Esophagus muscularis mucosa (tissue), 4 donors: ENCODE data around the gene ELP1.

ENCODE experiments used
- EP300 ChIP-seq: sonication (generic); formaldehyde crosslinking; IDR thresholded peaks from one replicate; pipeline ENCODE4 v1.6.1; 2017; ENCODE audit warnings: antibody characterized with exemption
- POLR2AphosphoS5 ChIP-seq, 2 donors: sonication (generic); formaldehyde crosslinking; IDR thresholded peaks; one replicate each; pipeline ENCODE4 v1.6.1; 2017; ENCODE audit warnings: antibody characterized with exemption in 2 of 2
- TF ChIP-seq, protein P1 (sequence below), 3 experiments: fragments of 200-600 bp in 2 of 3; fragments of 450-650 bp in 1 of 3; sonication (generic) in 2 of 3; IDR thresholded peaks; one replicate each; pipeline ENCODE4 v1.5.1; 2017 to 2019; ENCODE audit warnings: antibody characterized with exemption in 3 of 3, mild to moderate bottlenecking in 2 of 3, moderate library complexity in 1 of 3

DNA sequence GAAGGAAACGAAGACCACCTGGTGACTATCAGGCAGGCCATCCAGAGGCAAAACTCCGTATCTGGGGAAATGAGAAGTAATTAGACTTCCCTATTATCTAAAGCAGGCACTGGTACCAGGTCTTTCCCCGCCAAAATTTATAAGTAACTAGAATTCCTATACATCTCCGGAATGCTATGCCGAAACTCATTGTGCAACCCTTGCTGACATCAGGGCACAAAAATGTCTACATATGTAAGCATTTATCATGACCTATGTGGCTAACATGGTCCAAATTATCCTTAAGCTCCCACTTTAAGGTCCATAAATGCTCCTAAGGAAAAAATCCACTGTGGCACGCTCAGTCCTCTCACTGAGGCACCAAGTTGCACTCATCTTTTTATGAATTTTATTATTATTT, 95.9 kb downstream of the ELP1 start:
- TF ChIP-seq, protein P1, sequence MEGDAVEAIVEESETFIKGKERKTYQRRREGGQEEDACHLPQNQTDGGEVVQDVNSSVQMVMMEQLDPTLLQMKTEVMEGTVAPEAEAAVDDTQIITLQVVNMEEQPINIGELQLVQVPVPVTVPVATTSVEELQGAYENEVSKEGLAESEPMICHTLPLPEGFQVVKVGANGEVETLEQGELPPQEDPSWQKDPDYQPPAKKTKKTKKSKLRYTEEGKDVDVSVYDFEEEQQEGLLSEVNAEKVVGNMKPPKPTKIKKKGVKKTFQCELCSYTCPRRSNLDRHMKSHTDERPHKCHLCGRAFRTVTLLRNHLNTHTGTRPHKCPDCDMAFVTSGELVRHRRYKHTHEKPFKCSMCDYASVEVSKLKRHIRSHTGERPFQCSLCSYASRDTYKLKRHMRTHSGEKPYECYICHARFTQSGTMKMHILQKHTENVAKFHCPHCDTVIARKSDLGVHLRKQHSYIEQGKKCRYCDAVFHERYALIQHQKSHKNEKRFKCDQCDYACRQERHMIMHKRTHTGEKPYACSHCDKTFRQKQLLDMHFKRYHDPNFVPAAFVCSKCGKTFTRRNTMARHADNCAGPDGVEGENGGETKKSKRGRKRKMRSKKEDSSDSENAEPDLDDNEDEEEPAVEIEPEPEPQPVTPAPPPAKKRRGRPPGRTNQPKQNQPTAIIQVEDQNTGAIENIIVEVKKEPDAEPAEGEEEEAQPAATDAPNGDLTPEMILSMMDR (IDR thresholded peaks at IDR 0.05): no peak
- TF ChIP-seq POLR2AphosphoS5 (IDR thresholded peaks at IDR 0.05) (no peak), EP300 (no peak)
